Astrocyte (in vitro differentiated cells and primary cell): Measurements from ENCODE around the gene MLH1. TPM values are rescaled to one million over a fixed set of nuclear protein-coding genes. Genes with fewer than 3 reads are reported as not detected.

ENCODE experiments used
- DNase-seq: peaks from one replicate; pipeline ENCODE4 v3.0.0-alpha.2; 2010; ENCODE audit warnings: low read depth
- FAIRE-seq: peaks from 2 replicates; lab custom pipeline; 2011; peaks lifted over from hg19 to GRCh38; lab: Jason Lieb, UNC
- H2AFZ ChIP-seq: 2 replicates; pipeline ENCODE4 v1.6.0; 2012; ENCODE audit warnings: low read depth, low read length, inconsistent platforms
- H3K27ac ChIP-seq: 2 replicates; pipeline ENCODE4 v1.5.1; 2011; ENCODE audit warnings: low read depth, low read length, inconsistent platforms
- H3K27me3 ChIP-seq: 2 replicates; pipeline ENCODE4 v1.6.0; 2011; ENCODE audit warnings: low read length, inconsistent platforms; ENCODE audit not compliant: insufficient read depth
- H3K36me3 ChIP-seq: 2 replicates; pipeline ENCODE4 v1.5.1; 2011; ENCODE audit warnings: low read length, inconsistent platforms; ENCODE audit not compliant: insufficient read depth
- H3K4me1 ChIP-seq: 2 replicates; pipeline ENCODE4 v1.5.1; 2011; ENCODE audit warnings: low read length, inconsistent platforms; ENCODE audit not compliant: insufficient read depth
- H3K4me2 ChIP-seq: 2 replicates; pipeline ENCODE4 v1.6.0; 2012; ENCODE audit warnings: low read length, inconsistent platforms
- H3K4me3 ChIP-seq: 2 replicates; pipeline ENCODE4 v1.5.1; 2011; ENCODE audit warnings: low read depth, mild to moderate bottlenecking, low read length, inconsistent platforms; ENCODE audit not compliant: insufficient read depth
- H3K79me2 ChIP-seq: 2 replicates; pipeline ENCODE4 v1.6.0; 2012; ENCODE audit warnings: mild to moderate bottlenecking, low read length, inconsistent platforms; ENCODE audit not compliant: insufficient read depth
- H3K9ac ChIP-seq: 2 replicates; pipeline ENCODE4 v1.6.0; 2012; ENCODE audit warnings: mild to moderate bottlenecking, low read length, inconsistent platforms
- H3K9me3 ChIP-seq: 2 replicates; pipeline ENCODE4 v1.5.1; 2012; ENCODE audit warnings: low read depth, mild to moderate bottlenecking, low read length, inconsistent platforms; ENCODE audit not compliant: insufficient read depth
- H4K20me1 ChIP-seq: 2 replicates; pipeline ENCODE4 v1.6.0; 2012; ENCODE audit warnings: low read length, inconsistent platforms; ENCODE audit not compliant: insufficient read depth
- H3K27ac Mint-ChIP-seq: one replicate; pipeline ENCODE4 v1.8.0; 2021; ENCODE audit warnings: mild to moderate bottlenecking, mixed read lengths; ENCODE audit not compliant: unreplicated experiment
- H3K27me3 Mint-ChIP-seq: one replicate; pipeline ENCODE4 v1.8.0; 2021; ENCODE audit warnings: low read depth, mixed read lengths; ENCODE audit not compliant: unreplicated experiment
- H3K36me3 Mint-ChIP-seq: one replicate; pipeline ENCODE4 v1.8.0; 2021; ENCODE audit warnings: low read depth, mixed read lengths; ENCODE audit not compliant: unreplicated experiment
- H3K4me1 Mint-ChIP-seq: one replicate; pipeline ENCODE4 v1.8.0; 2021; ENCODE audit warnings: low read depth, mixed read lengths; ENCODE audit not compliant: unreplicated experiment
- H3K4me3 Mint-ChIP-seq: one replicate; pipeline ENCODE4 v1.8.0; 2021; ENCODE audit warnings: mild to moderate bottlenecking, moderate library complexity, mixed read lengths; ENCODE audit not compliant: unreplicated experiment
- H3K9me3 Mint-ChIP-seq: one replicate; pipeline ENCODE4 v1.8.0; 2021; ENCODE audit warnings: mild to moderate bottlenecking, mixed read lengths; ENCODE audit not compliant: unreplicated experiment
- CTCF ChIP-seq: IDR thresholded peaks from 2 replicates; pipeline ENCODE4 v1.5.1; 2011; ENCODE audit warnings: low read depth, mild to moderate bottlenecking, inconsistent platforms, low read length, moderate library complexity; ENCODE audit not compliant: insufficient read depth
- EZH2 ChIP-seq: IDR thresholded peaks from 2 replicates; pipeline ENCODE4 v1.6.1; 2012; ENCODE audit warnings: mild to moderate bottlenecking, low read length, inconsistent platforms; ENCODE audit not compliant: insufficient read depth
- total RNA-seq: library from RNA; stranded (reverse); gene quantifications from 2 replicates; pipeline ENCODE4 v1.2.1, GENCODE V29; 2021

Gene MLH1
- total RNA-seq, 1 donor from 2014 or later: 32.0 TPM

GRCh38 chr3:37092484-37092883, 99.2 kb downstream of the MLH1 start:
- Histone ChIP-seq H2AFZ (no peak overlapping the region), H3K4me1 (peaks cover 12% of the 10 kb centered on the region), H3K4me2 (no peak overlapping the region), H3K79me2 (no peaks in the 10 kb centered on the region), H4K20me1 (no peaks in the 10 kb centered on the region), H3K27ac (no peak overlapping the region), H3K36me3 (peaks cover 20% of the 10 kb centered on the region), H3K9me3 (no peaks in the 10 kb centered on the region), H3K9ac (no peak overlapping the region), H3K4me3 (no peak overlapping the region), H3K27me3 (no peaks in the 10 kb centered on the region)
- Mint-ChIP-seq H3K4me3 (no peak overlapping the region), H3K36me3 (peaks cover 4% of the 10 kb centered on the region), H3K4me1 (peaks cover 26% of the 10 kb centered on the region), H3K27me3 (no peaks in the 10 kb centered on the region), H3K27ac (no peak overlapping the region), H3K9me3 (no peaks in the 10 kb centered on the region)
- FAIRE-seq (no peak), DNase-seq (no peak)
- TF ChIP-seq CTCF (no peak), EZH2 (no peak)

GRCh38 chr3:37093481-37093880, 100.2 kb downstream of the MLH1 start:
- H3K9ac ChIP-seq: peak overlapping the region; percentile 8
- TF ChIP-seq EZH2 (no peak), CTCF (no peak)
- Mint-ChIP-seq H3K27ac (peak overlapping the region; percentile 8), H3K4me1 (peaks cover 29% of the 10 kb centered on the region), H3K9me3 (no peaks in the 10 kb centered on the region), H3K4me3 (peak overlapping the region; percentile 47), H3K27me3 (no peaks in the 10 kb centered on the region), H3K36me3 (peaks cover 4% of the 10 kb centered on the region)
- H4K20me1 ChIP-seq: no peaks in the 10 kb centered on the region
- no peaks in the 10 kb centered on the region for H3K9me3 ChIP-seq
- DNase-seq (peak; percentile 50), FAIRE-seq (no peak)
- H3K79me2 ChIP-seq: no peaks in the 10 kb centered on the region
- H3K27ac ChIP-seq: no peak overlapping the region
- no peak overlapping the region for H2AFZ ChIP-seq
- H3K27me3 ChIP-seq: no peaks in the 10 kb centered on the region
- H3K36me3 ChIP-seq: peaks cover 13% of the 10 kb centered on the region
- H3K4me3 ChIP-seq: no peak overlapping the region
- no peak overlapping the region for H3K4me2 ChIP-seq
- H3K4me1 ChIP-seq: peaks cover 12% of the 10 kb centered on the region

GRCh38 chr3:37094636-37095035, 101.3 kb downstream of the MLH1 start:
- Histone ChIP-seq H3K4me1 (peaks cover 12% of the 10 kb centered on the region), H3K4me3 (no peak overlapping the region), H2AFZ (no peak overlapping the region), H3K27ac (no peak overlapping the region), H3K36me3 (peaks cover 10% of the 10 kb centered on the region), H3K27me3 (no peaks in the 10 kb centered on the region), H4K20me1 (no peaks in the 10 kb centered on the region), H3K9me3 (no peaks in the 10 kb centered on the region), H3K9ac (no peak overlapping the region), H3K79me2 (peaks cover 3% of the 10 kb centered on the region), H3K4me2 (no peak overlapping the region)
- H3K36me3 Mint-ChIP-seq: peaks cover 4% of the 10 kb centered on the region
- H3K27ac Mint-ChIP-seq: no peak overlapping the region
- H3K27me3 Mint-ChIP-seq: no peaks in the 10 kb centered on the region
- DNase-seq (no peak), FAIRE-seq (no peak)
- peaks cover 29% of the 10 kb centered on the region for H3K4me1 Mint-ChIP-seq
- H3K4me3 Mint-ChIP-seq: no peak overlapping the region
- TF ChIP-seq EZH2 (no peak), CTCF (no peak)
- no peaks in the 10 kb centered on the region for H3K9me3 Mint-ChIP-seq
